ENCODE data around the gene PSAP.

The PSAP gene

DNA sequence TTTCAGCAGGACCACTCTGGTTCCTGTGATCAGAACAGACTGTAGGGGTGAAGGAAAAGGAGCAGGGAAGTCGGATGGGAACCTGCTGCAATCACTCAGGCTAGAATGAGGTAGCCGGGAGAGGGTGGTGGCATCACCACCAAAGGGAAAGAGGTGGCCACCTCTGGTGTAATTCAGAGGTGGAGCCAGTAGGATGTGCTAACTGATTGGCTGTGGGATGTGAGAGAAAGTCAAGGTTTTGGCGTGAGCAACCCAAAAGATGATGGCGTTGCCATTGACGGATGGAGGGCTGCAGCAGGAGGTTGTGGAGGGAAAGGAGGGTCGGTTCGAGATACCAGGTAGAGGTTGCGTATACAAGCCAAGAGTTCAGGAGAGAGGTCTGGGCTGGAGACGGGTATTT, 70.3 kb downstream of the PSAP start:
- Histone ChIP-seq H2AK5ac (ENCODE audit: low read length, severe bottlenecking) (no peak overlapping the region), H2BK5ac (ENCODE audit: low read depth, low read length, poor library complexity, severe bottlenecking) (no peak overlapping the region), H4K8ac (ENCODE audit: low read length) (no peak overlapping the region), H3K79me1 (replicated peaks; ENCODE audit: low read length, poor library complexity, severe bottlenecking) (no peaks in the 10 kb centered on the region), H2BK12ac (ENCODE audit: low read length in 2 of 2) (no peak overlapping the region), H3K9ac (ENCODE audit: low read length) (no peak overlapping the region), H2BK15ac (ENCODE audit: low read depth, poor library complexity, severe bottlenecking) (no peak overlapping the region), H3K36me3 (ENCODE audit: control insufficient read depth in 1 of 2, insufficient read depth in 2 of 2, low read depth in 1 of 2, low read length in 2 of 2) (no peaks in the 10 kb centered on the region), H3K4me1 (ENCODE audit: control insufficient read depth, insufficient read depth, low read depth, low read length) (no peaks in the 10 kb centered on the region), H3K18ac (ENCODE audit: low read depth in 1 of 2, low read length in 2 of 2) (no peak overlapping the region), H3K4ac (ENCODE audit: low read depth in 1 of 2, low read length in 2 of 2) (no peak overlapping the region), H3K9me3 (ENCODE audit: control insufficient read depth, low read length) (no peaks in the 10 kb centered on the region), H3K27me3 (ENCODE audit: control insufficient read depth in 1 of 2, insufficient read depth in 1 of 2, low read length in 2 of 2) (peaks cover 44 to 55% of the 10 kb centered on the region in 2 experiments), H2BK120ac (ENCODE audit: low read depth, low read length) (no peak overlapping the region), H3K23ac (ENCODE audit: low read length in 2 of 2) (no peak overlapping the region), H2AFZ (ENCODE audit: low read depth, low read length) (no peak overlapping the region), H3K27ac (ENCODE audit: low read length, poor library complexity, severe bottlenecking) (no peak overlapping the region), H3K4me2 (ENCODE audit: low read length, poor library complexity, severe bottlenecking) (no peak overlapping the region), H3K14ac (ENCODE audit: low read length in 2 of 2) (no peak overlapping the region), H4K91ac (ENCODE audit: low read length) (no peak overlapping the region), H3K4me3 (ENCODE audit: insufficient read depth in 1 of 2, low read depth in 1 of 2, low read length in 2 of 2) (no peak overlapping the region)
- DNase-seq: no peak
- 78% methylated on average over 9 of the region's 9 CpGs for WGBS

DNA sequence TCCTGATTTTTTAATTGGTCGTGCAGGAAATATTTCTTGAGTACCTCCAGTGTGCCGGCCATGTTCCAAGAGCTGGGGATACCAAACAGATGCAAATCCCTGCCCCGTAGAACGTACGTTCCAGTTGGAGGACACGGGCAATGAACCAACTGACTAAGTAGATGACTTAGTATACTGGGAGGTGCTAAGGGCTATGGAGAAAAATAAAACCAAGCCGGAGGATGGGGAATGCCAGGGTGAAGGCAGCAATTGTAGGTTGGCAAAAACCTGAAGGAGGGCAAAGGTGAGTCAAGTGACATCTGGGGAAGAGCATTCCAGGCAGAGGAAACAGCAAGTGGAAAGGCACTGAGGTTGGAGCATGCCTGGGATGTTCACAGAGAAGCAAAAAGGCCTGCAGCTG, 70.9 kb downstream of the PSAP start:
- Histone ChIP-seq H3K9ac (ENCODE audit: low read length) (no peak overlapping the region), H3K27me3 (ENCODE audit: control insufficient read depth in 1 of 2, insufficient read depth in 1 of 2, low read length in 2 of 2) (peaks cover 38 to 61% of the 10 kb centered on the region in 2 experiments), H3K4me3 (ENCODE audit: insufficient read depth in 1 of 2, low read depth in 1 of 2, low read length in 2 of 2) (no peak overlapping the region), H3K14ac (ENCODE audit: low read length in 2 of 2) (no peak overlapping the region), H3K4me2 (ENCODE audit: low read length, poor library complexity, severe bottlenecking) (no peak overlapping the region), H2BK15ac (ENCODE audit: low read depth, poor library complexity, severe bottlenecking) (no peak overlapping the region), H4K91ac (ENCODE audit: low read length) (no peak overlapping the region), H3K23ac (ENCODE audit: low read length in 2 of 2) (no peak overlapping the region), H2BK12ac (ENCODE audit: low read length in 2 of 2) (no peak overlapping the region), H3K79me1 (replicated peaks; ENCODE audit: low read length, poor library complexity, severe bottlenecking) (no peaks in the 10 kb centered on the region), H3K27ac (ENCODE audit: low read length, poor library complexity, severe bottlenecking) (no peak overlapping the region), H2BK5ac (ENCODE audit: low read depth, low read length, poor library complexity, severe bottlenecking) (no peak overlapping the region), H3K36me3 (ENCODE audit: control insufficient read depth in 1 of 2, insufficient read depth in 2 of 2, low read depth in 1 of 2, low read length in 2 of 2) (no peaks in the 10 kb centered on the region), H2AFZ (ENCODE audit: low read depth, low read length) (no peak overlapping the region), H2AK5ac (ENCODE audit: low read length, severe bottlenecking) (no peak overlapping the region), H3K18ac (ENCODE audit: low read depth in 1 of 2, low read length in 2 of 2) (no peak overlapping the region), H2BK120ac (ENCODE audit: low read depth, low read length) (no peak overlapping the region), H4K8ac (ENCODE audit: low read length) (no peak overlapping the region), H3K4ac (ENCODE audit: low read depth in 1 of 2, low read length in 2 of 2) (no peak overlapping the region), H3K4me1 (ENCODE audit: control insufficient read depth, insufficient read depth, low read depth, low read length) (no peaks in the 10 kb centered on the region), H3K9me3 (ENCODE audit: control insufficient read depth, low read length) (no peaks in the 10 kb centered on the region)
- WGBS: 94% methylated on average over 7 of the region's 7 CpGs
- no peak for DNase-seq

DNA sequence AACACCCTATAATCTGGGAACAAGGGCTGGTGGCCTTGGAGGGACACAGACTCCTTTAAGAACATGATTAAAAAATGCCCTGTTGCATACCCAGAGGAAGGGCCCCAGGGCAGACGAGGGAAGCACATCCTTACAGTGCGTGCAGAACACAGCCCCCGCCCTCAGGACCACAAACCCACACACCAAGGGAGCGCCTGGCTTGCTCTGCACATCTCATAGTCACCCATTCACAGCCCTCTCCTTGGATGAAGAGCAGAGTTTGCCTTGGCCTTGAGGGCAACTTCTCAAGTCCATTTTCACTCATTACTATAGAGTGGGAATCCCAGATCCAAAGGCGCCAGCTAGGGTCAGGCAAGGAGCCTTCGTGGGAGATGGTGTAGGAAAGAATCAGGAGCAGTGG, 71.4 kb downstream of the PSAP start:
- Histone ChIP-seq H3K14ac (ENCODE audit: low read length in 2 of 2) (no peak overlapping the region), H3K27ac (ENCODE audit: low read length, poor library complexity, severe bottlenecking) (no peak overlapping the region), H3K18ac (ENCODE audit: low read depth in 1 of 2, low read length in 2 of 2) (no peak overlapping the region), H3K4me3 (ENCODE audit: insufficient read depth in 1 of 2, low read depth in 1 of 2, low read length in 2 of 2) (no peak overlapping the region), H3K4me1 (ENCODE audit: control insufficient read depth, insufficient read depth, low read depth, low read length) (no peaks in the 10 kb centered on the region), H4K91ac (ENCODE audit: low read length) (no peak overlapping the region), H3K4ac (ENCODE audit: low read depth in 1 of 2, low read length in 2 of 2) (no peak overlapping the region), H2AFZ (ENCODE audit: low read depth, low read length) (no peak overlapping the region), H2BK15ac (ENCODE audit: low read depth, poor library complexity, severe bottlenecking) (no peak overlapping the region), H2BK5ac (ENCODE audit: low read depth, low read length, poor library complexity, severe bottlenecking) (no peak overlapping the region), H3K36me3 (ENCODE audit: control insufficient read depth in 1 of 2, insufficient read depth in 2 of 2, low read depth in 1 of 2, low read length in 2 of 2) (no peaks in the 10 kb centered on the region), H3K27me3 (ENCODE audit: control insufficient read depth in 1 of 2, insufficient read depth in 1 of 2, low read length in 2 of 2) (peaks cover 33 to 62% of the 10 kb centered on the region in 2 experiments), H4K8ac (ENCODE audit: low read length) (no peak overlapping the region), H2AK5ac (ENCODE audit: low read length, severe bottlenecking) (no peak overlapping the region), H3K9me3 (ENCODE audit: control insufficient read depth, low read length) (no peaks in the 10 kb centered on the region), H2BK12ac (ENCODE audit: low read length in 2 of 2) (no peak overlapping the region), H3K79me1 (replicated peaks; ENCODE audit: low read length, poor library complexity, severe bottlenecking) (no peaks in the 10 kb centered on the region), H3K4me2 (ENCODE audit: low read length, poor library complexity, severe bottlenecking) (no peak overlapping the region), H3K23ac (ENCODE audit: low read length in 2 of 2) (no peak overlapping the region), H3K9ac (ENCODE audit: low read length) (no peak overlapping the region), H2BK120ac (ENCODE audit: low read depth, low read length) (no peak overlapping the region)
- WGBS: 87% methylated on average over 6 of the region's 6 CpGs
- DNase-seq: no peak

DNA sequence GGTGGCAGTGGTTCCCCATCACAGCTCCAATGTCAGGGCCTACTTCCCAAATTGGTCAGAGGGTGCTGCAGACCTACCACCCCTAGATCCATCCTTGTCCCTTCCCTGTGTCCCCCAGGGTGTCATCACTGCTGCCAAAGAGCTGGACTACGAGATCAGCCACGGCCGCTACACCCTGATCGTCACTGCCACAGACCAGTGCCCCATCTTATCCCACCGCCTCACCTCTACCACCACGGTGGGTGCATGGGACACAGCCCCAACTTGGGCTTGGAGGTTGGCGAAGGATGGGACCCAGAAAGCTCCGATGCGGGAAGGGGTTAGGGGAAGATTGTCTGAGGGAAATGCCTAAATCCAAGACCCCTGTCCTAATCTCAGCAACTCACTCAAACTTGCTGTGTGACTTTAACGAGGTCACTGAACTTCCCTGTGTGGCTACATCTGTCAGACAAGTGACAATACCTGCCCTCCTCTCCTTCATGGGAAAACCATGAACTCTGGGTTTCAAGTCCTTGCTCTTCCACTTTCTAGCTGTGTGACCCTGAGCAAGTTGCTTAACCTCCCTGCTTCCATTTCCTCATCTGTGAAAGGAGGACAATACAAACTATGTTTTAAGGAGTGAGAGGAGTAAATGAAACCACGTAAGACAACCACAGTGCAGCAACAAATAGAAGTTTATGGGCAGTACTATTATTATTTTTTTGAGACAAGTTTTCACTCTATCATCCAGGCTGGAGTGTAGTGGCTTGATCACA, 72.8 kb downstream of the PSAP start:
- no peaks in the 10 kb centered on the region for H3K79me1 ChIP-seq (replicated peaks; ENCODE audit: low read length, poor library complexity, severe bottlenecking)
- no peak overlapping the region for H3K9ac ChIP-seq (ENCODE audit: low read length)
- no peak overlapping the region for H4K91ac ChIP-seq (ENCODE audit: low read length)
- 93% methylated on average over 7 of the region's 11 CpGs for WGBS
- H2BK5ac ChIP-seq (ENCODE audit: low read depth, low read length, poor library complexity, severe bottlenecking): no peak overlapping the region
- no peaks in the 10 kb centered on the region for H3K36me3 ChIP-seq (ENCODE audit: control insufficient read depth in 1 of 2, insufficient read depth in 2 of 2, low read depth in 1 of 2, low read length in 2 of 2)
- peaks cover 9% of the 10 kb centered on the region for H3K4me1 ChIP-seq (ENCODE audit: control insufficient read depth, insufficient read depth, low read depth, low read length)
- H2AFZ ChIP-seq (ENCODE audit: low read depth, low read length): no peak overlapping the region
- H3K27ac ChIP-seq (ENCODE audit: low read length, poor library complexity, severe bottlenecking): no peak overlapping the region
- no peak overlapping the region for H2BK15ac ChIP-seq (ENCODE audit: low read depth, poor library complexity, severe bottlenecking)
- no peak overlapping the region for H2BK120ac ChIP-seq (ENCODE audit: low read depth, low read length)
- no peak overlapping the region for H2BK12ac ChIP-seq (ENCODE audit: low read length in 2 of 2)
- no peak overlapping the region for H2AK5ac ChIP-seq (ENCODE audit: low read length, severe bottlenecking)
- H3K4me2 ChIP-seq (ENCODE audit: low read length, poor library complexity, severe bottlenecking): no peak overlapping the region
- H3K23ac ChIP-seq (ENCODE audit: low read length in 2 of 2): no peak overlapping the region
- H3K27me3 ChIP-seq (ENCODE audit: control insufficient read depth in 1 of 2, insufficient read depth in 1 of 2, low read length in 2 of 2): peaks cover 19 to 60% of the 10 kb centered on the region in 2 experiments
- no peak for DNase-seq
- H4K8ac ChIP-seq (ENCODE audit: low read length): no peak overlapping the region
- no peak overlapping the region for H3K4ac ChIP-seq (ENCODE audit: low read depth in 1 of 2, low read length in 2 of 2)
- no peak overlapping the region for H3K18ac ChIP-seq (ENCODE audit: low read depth in 1 of 2, low read length in 2 of 2)
- H3K14ac ChIP-seq (ENCODE audit: low read length in 2 of 2): no peak overlapping the region
- no peaks in the 10 kb centered on the region for H3K9me3 ChIP-seq (ENCODE audit: control insufficient read depth, low read length)
- no peak overlapping the region for H3K4me3 ChIP-seq (ENCODE audit: insufficient read depth in 1 of 2, low read depth in 1 of 2, low read length in 2 of 2)

Data from mesenchymal stem cell (in vitro differentiated cells and primary cell).